Measurements from ENCODE around the gene TK2.

TK2 gene

GRCh38 chr16:66544016-66544757 is 5.7 kb downstream of the TK2 start:
- no peak overlapping the region for H3K4me3 ChIP-seq (ENCODE audit: low read length)
- TF ChIP-seq, protein P1, sequence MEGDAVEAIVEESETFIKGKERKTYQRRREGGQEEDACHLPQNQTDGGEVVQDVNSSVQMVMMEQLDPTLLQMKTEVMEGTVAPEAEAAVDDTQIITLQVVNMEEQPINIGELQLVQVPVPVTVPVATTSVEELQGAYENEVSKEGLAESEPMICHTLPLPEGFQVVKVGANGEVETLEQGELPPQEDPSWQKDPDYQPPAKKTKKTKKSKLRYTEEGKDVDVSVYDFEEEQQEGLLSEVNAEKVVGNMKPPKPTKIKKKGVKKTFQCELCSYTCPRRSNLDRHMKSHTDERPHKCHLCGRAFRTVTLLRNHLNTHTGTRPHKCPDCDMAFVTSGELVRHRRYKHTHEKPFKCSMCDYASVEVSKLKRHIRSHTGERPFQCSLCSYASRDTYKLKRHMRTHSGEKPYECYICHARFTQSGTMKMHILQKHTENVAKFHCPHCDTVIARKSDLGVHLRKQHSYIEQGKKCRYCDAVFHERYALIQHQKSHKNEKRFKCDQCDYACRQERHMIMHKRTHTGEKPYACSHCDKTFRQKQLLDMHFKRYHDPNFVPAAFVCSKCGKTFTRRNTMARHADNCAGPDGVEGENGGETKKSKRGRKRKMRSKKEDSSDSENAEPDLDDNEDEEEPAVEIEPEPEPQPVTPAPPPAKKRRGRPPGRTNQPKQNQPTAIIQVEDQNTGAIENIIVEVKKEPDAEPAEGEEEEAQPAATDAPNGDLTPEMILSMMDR (conservative IDR thresholded peaks at IDR 0.05; ENCODE audit: low read length): no peak
- no peak for DNase-seq (ENCODE audit: low read depth)

DNA sequence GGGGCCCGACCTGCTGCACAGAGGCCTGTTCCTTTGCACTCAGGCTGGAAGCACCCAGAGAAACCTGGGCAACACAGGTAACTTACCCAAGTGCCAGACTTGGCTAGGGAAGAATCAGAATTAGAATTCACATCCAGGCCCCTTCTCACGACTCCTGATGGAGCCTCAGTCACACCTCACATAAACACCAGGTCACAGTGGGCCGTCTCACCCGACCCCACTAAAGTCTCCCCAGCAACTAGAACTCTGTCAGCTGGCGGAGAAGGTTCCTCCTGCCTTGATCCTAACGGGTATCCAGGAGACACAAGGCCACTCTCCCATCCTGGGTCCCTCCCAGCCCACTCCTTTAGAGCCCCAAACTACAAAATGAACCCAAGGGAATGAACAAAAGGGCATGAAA is 6.4 kb downstream of the TK2 start:
- no peak for DNase-seq (ENCODE audit: low read depth)
- TF ChIP-seq, protein P1 (conservative IDR thresholded peaks at IDR 0.05; ENCODE audit: low read length): no peak
- H3K4me3 ChIP-seq (ENCODE audit: low read length): no peak overlapping the region

DNA sequence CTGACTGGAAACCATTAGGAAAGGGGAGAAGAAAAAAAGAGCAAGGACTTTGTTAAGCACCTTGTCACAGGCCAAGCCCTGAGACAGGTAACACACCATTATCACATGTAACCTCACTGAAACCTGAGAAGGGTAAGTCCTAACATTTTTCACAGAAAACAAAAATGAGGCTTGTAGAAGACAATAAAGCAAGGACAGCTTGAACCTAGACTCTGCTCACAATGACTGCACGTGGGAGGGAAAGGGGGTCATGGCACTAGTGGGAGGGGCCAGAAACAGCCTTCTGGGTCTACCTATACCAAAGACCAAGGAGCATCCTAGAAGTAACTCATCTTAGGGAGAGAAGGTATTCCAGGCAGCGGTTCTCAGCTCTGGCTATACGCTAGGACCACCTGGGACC is 7.5 kb downstream of the TK2 start:
- H3K4me3 ChIP-seq (ENCODE audit: low read length): no peak overlapping the region
- no peak for DNase-seq (ENCODE audit: low read depth)
- TF ChIP-seq, protein P1 (conservative IDR thresholded peaks at IDR 0.05; ENCODE audit: low read length): no peak

DNA sequence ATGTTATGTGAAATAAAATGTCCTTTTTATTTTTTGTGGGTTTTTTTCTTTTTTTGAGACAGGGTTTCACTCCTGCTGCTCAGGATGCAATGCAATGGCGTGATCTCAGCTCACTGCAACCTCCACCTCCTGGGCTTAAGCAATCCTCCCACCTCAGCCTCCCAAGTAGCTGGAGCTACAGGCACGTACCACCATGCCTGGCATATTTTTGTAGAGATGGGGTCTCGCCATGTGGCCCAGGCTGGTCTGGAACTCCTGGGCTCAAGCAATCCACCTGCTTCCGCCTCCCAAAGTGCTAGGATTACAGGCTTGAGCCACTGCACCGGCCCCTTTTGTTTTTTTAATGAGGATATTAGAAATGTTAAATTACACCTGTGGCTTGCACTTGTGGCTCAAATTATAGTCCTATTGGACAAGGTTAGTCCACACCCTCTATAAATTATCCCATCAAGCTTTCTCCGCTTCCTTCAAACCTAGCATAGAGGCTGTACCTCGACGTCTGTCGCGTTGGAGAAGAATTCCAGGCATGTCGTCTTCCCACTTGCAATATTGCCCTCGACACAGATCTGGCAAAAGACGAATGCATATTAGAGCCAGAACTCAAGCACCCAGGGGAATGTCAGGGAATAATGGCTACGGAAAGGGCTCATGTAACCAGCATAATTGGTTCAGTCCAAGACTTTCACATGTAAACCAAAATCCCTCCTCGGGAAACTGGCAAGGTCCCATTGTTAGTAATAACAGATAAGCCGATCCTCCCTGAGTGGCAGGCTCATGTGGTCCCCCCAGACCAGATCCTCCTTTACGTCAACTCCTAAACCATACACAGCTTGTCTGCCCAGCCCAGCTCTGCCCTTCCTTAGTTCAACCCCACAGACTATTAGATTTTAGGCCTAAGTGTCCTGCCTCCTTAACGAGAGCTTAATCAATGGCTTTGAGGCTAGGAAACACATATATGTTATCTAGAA is 8.2 kb downstream of the TK2 start:
- no peak for DNase-seq (ENCODE audit: low read depth)
- H3K4me3 ChIP-seq (ENCODE audit: low read length): no peak overlapping the region
- TF ChIP-seq, protein P1 (conservative IDR thresholded peaks at IDR 0.05; ENCODE audit: low read length): no peak

DNA sequence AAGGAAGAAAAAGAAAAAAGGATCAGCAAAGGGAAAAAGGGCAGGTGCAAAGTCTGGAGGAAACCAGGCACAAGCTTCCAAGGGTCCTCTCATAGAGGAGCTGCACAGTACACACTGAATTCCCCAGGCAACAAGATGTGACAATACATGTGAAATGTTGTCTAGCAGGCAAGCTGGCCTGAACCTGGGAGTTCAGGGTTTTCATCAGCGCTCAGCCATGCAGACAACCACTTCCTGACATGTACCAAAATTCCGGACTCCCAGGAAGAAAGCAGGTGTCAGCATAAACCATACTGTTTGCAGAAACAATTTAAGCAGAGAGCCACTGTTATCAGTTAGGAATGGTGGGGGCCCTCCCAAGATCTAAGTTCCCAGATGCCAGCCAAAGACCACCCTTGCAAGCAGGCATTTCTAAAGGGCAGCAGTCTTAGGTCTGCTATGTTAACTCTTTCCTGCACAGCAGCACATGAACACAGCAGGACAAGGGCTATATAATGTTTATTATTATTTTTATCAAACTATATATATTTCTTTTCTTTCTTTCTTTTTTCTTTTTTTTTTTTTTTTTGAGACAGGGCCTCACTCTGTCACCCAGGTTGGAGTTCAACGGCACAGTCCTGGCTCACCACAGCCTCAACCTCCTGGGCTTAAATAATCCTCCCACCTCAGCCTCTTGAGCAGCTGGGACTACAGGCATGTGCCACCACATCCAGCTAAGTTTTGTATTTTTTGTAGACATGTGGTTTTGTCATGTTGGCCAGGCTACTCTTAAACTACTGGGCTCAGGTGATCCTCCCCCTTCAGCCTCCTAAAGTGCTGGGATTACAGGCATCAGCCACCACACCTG is 10.1 kb downstream of the TK2 start:
- no peak for DNase-seq (ENCODE audit: low read depth)
- TF ChIP-seq, protein P1 (conservative IDR thresholded peaks at IDR 0.05; ENCODE audit: low read length): no peak
- no peak overlapping the region for H3K4me3 ChIP-seq (ENCODE audit: low read length)

GRCh38 chr16:66538910-66539309 is 11.0 kb downstream of the TK2 start:
- DNase-seq (ENCODE audit: low read depth): no peak
- TF ChIP-seq, protein P1 (conservative IDR thresholded peaks at IDR 0.05; ENCODE audit: low read length): no peak
- H3K4me3 ChIP-seq (ENCODE audit: low read length): no peak overlapping the region

Data from AG10803 (cell line).